HG02759 (cell line): Measurements from ENCODE around the gene ATL2.

Source experiments
- ATAC-seq: cut with Tn5 transposase; IDR thresholded peaks from one replicate; pipeline ENCODE4 v1.9.1; 2021; ENCODE audit warnings: mild to moderate bottlenecking, moderate library complexity; ENCODE audit not compliant: unreplicated experiment

ATL2 gene

DNA sequence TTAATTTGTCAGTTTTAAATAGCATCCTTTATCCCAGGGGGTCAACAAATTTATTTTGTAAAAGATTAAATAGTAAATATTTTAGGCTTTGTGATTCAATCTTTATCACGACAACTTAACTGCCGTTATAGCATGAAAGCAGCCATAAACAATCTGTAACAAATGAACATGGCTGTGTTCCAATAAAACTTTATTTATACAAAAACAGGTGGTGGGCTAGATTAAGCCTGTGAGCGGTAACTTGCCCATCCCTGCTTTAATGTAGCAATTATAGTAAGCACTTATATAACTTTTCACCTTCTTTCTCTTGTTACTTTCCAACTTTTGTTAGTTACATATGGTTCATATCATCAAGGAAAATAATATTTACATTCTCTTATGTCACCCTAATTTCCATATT lies 121.9 kb downstream of the ATL2 start:
- ATAC-seq, result no peak

DNA sequence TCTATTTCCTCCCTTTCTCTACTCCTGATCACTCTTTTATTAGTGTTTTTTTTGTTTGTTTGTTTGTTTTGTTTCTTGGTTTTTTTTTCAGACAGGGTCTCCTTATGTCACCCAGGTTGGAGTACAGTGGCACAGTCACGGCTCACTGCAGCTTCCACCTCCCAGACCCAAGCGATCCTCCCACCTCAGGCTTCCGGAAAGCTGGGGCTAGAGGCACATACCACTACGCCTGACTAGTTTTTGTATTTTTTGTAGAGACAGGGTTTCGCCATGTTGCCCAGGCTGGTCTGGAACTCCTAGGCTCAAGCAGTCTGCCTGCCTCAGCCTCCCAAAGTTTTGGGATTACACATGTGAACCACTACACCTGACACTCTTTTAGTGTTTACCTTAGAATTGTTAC lies 122.3 kb downstream of the ATL2 start:
- ATAC-seq, result no peak

DNA sequence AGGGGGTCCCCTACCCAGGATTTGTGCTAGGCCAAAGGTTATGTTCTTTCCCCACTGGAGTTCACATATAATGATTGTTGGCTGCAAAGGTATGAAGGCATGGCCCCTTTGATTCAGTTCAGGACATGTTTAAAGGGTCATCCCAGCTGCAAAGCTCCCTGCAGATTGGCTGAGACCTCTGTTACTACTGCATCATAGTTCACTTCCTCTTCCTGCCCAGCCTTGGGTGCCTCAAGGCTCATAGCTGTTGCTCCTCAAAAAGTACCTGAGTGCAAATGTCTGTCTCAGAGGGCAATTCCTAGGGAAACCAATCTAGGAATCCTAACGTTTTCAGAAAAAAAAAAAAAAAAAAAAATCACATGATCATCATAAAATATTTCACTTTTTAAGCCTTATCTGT lies 125.1 kb downstream of the ATL2 start:
- no peak for ATAC-seq

DNA sequence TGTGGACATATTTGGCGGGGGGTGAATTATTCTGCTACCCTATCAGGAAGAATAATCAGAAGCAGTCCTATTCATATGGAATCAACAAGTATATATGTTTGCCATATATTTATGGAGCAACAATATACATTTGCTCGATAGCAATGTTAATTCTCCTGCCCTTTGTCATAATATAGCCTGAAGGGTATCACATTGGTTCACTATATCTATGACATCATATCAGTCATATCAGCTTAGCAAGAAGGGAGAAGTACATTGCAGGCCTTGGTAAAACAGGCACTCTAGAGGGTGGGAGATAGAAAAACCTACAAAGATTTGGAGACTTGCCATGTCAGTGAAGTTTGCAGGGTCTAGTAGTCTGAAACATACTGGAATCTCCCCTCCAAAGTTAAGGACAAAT lies 128.4 kb downstream of the ATL2 start:
- ATAC-seq, result no peak

DNA sequence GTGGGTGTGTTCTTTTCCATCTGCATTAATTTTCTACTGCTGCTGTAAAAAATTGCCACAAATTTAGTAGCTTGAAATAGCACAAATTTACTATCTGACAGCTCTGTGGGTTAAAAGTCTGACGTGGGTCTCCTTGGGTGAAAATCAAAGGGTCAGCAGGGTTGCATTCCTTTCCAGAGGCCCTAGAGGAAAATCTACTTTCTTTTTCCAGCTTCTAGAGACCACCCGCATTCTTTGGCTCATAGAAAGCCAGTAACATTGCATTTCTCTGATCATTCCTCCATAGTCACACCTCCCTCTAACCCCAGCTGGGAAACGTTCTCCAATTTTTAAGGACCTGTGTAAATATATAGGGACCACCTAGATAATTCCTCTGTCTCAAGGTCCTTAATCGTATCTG lies 128.8 kb downstream of the ATL2 start:
- ATAC-seq, result no peak

DNA sequence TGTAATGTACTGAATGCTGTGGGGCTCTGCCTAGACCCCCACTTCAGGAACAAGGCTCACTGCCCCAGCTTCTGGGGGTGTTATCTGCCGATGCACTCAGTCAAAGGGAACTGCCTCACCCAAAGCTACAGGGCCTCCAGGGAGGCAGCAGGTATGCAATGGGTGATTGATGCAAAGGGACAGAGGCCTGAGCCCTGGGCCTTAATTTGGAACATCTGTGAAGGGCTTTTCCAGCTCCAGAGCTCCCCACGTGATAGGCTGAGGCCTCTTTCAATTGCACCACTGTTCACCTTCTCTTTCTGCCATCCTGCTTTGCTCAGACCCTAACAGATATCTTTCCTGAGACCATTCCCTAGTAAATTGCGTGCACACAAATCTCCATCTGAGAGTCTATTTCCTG lies 131.0 kb downstream of the ATL2 start:
- ATAC-seq, result no peak

DNA sequence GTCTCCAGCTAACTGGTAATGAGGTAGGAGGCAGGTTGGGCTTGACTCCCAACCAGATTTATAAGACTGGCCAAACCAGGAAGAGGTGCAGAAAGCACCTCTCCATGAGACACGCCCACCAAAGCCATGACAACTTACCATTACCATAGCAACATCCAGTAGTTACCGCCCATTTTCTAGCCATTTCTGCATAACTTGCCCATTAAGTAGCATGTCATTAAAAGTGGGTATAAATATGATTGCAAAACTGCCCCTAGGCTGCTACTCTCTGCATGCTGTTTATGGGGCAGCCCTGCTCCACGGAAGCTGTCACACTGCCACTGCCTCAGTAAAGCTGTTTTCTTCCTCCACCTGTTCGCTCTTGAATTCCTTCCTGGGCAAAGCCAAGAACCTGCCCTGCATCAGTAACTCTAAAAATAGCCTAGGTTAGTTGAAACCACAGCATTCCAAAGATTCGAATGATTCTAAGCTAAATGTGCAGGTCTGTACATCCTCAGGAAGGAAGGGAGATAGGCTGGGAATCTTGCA lies 131.9 kb downstream of the ATL2 start:
- no peak for ATAC-seq

DNA sequence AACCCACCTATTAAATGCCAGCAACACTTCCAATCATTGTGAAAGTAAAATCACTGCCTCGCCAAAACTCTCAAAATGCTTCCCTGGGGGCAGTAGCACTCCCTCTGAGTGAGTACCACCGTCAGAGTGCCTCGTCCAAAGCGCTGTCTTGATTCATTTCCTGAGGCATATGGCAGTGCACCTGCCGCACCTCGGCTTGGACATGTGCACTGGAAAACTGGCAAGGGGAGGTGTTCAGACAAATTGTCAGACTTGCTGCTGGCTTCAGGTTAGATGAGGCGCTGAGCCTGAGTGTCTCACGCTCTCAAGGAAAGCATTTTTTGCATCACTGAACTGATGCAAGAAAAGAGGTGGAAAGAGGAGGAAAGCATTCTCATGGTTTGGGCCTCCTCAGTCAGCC lies 132.8 kb downstream of the ATL2 start:
- no peak for ATAC-seq
